Stimulated activated CD8-positive, alpha-beta memory T cell treated with anti-CD3 and anti-CD28 coated beads, Interleukin-12 subunit alpha, Interleukin-12 subunit beta, amount 100 ng/mL, for 1 hour (primary cell): Measurements from ENCODE around the gene PPM1F.
"Not testable (repeated sequence)": the region's sequence is repeated elsewhere in the genome, so short reads cannot be mapped to it uniquely, and the experiment has no call there.

Experiments
- DNase-seq: peaks from one replicate; pipeline ENCODE4 v3.0.0-alpha.2; 2020; ENCODE audit warnings: low read depth

PPM1F gene

DNA sequence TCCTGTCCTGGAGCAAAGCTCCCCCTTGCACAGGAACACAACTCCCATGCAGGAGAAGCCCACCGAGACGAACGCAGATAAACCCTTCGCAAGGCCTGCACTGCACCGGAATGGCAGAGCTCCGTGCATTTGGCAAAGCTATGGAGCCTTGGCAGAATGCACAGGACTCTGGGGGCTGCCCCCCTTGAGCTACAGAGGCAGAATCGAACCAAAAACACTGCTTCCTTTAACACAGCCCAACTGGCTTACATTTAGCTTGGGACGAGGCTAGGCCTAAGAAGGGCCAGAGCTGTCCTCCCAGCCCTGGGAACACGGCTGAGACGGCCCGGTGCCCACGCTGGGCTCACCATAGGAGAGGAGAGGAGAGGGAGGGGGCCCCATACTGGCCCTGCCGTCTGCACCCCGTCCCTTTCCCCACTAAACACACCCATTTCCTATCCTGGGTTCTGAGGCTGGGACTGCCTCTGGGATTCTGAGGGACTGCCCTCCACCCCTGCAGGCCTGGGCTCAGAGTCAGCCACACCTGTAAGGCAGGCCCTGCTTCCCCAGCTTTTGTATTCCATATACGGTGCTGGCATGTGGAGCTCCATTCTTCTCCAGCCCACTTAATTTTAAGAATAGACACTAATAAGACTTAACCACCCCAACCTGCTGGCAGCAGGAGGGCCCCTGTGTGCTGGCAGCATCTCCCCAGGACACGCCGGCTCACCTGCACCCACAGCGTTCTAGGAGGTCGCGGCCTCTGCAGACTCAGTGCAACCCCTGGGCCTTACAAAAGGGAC is 32.9 kb downstream of the PPM1F start:
- no peak for DNase-seq

DNA sequence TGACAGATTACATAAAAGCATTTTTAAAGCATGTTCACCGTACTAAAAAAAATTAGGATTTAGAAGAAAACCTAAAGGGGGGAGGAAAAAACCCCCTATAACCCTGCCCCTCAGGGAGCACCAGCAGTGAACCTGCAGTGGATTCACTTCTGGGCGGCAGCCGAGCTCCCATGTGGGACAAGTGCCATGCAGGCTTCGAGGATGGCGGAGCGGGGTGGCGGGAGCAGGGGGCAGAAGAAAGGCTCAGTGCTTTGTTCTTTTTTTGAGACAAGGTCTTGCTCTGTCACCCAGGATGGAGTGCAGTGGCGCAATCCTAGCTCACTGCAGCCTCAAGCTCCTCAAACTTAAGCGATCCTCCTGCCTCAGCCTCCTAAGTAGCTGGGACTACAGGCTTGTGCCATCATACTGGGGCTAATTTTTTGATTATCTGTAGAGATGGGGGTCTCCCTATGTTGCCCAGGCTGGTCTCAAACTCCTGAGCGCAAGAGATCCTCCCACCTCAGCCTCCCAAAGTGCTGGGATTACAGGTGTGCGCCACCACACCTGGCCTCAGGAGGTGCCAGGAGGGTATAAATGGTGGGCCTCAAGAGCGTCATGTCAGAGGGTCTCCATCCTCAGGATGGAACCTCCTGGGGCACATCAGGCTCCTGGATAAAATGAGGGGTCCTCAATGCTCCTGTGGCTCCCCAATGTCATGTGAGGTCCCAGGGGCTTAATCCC is 34.0 kb downstream of the PPM1F start:
- no peak for DNase-seq

DNA sequence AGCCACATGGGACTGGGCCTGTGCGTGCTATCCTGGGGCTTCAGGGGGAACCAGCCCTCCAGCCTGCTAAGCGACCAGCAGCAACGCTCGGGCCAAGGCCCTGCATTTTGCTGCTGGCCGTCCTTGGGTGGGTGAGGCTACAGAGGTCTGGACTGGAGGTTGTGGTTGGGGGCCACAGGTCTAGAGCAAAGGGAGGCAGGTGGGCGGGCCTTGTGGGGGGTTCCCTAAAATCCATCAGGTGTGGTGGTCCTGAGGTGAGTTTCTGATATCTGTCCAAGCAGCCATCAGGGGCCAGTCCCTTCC is 34.7 kb downstream of the PPM1F start:
- DNase-seq: no peak

DNA sequence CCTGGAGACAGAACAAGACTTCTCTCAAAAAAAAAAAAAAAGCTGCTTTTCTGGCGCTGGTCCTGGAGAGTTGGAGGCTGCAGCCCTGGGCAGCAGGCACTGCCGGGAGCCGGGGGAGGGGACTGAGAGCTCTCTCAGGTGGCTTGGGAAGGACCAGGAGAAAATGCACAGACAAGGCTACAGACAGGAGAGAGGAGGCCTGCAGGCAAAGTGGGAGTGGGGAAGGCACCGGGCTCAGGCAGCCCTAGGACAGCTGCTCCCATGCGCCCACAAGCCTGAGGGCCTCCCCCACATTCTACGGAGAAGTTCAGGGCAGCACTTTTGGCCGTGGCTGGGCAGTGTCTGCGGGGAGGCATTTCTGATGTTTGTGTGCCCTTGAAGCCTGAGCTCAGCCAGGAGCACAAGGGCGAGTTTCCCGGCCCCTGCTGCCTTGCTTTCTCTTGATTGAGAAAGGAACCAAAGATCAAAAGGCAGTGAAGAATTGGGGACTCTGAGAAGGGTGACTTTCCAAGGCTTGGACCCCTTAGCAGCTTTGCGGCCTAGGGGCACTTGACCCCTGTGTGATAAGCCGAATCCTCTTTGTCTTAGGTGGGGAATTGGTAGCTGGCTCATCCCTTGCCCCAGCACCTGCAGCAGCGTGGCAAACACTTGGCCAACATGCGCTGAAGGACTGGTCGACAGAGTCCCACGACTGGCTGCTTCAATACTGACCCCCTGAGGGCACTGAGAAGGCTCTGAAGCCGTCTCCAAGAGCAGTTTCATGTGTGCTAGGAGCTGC is 35.3 kb downstream of the PPM1F start:
- no peak for DNase-seq

DNA sequence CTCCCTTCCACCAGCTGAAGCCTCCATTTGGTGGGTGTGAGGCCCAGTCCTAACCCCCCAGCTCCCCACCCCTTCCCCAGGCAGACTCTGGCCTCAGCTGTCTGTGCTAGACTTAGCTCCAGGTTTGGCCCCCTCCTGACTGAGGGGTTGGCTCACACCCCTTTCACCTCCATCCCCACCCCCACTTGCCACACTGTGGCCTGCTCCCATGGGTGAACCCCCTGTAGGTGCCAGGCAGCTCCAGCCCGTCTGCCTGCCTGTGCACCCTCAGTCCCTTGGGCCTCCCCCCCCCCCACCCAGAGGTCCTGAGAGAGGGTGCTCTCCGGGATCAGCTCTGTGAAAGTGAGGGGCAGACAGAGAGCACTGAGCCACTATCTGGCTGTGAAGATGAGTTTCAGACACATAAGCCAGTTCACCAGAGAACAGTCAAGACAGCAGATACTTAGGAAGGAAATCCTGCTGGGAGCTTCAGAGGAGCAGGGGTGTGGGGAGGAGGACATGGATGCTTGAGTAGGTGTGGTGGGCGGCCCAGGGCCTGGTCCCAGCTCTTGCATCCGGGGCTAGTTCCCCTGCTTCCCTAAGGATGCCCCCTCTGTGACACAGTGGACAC is 36.2 kb downstream of the PPM1F start:
- DNase-seq: no peak

DNA sequence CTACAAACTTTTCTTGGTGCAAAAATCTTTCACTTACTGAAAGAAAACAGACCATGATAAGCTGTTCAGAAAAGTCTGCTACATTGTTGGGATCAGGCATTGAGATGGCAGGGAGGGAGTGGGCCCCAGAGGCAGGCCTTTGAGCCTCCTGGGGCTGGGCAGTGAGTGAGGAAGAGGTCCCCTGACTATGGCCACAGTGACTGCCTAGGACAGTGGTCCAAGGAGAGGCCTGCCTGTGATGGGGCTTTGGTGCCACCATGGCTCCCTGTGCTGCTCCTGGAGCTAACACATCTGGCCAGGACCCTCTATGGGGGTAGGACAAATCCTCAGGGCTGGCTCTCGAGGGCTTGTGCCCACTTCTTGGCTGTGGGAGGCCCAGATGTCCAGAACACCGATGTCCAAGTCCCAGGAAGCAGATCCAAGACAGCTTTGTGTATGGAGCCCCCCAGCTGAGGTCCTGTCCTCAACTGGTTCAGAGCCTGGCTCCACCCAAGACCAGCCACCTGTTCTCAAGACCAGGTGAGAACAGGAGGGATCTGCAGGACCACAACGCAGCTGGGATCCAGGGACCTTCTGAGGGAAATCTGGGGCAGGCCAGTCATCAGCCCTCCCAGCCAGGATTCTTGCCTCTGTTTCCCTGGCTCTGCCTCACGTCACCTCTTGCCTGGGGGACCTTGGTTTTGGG is 36.9 kb downstream of the PPM1F start:
- no peak for DNase-seq

DNA sequence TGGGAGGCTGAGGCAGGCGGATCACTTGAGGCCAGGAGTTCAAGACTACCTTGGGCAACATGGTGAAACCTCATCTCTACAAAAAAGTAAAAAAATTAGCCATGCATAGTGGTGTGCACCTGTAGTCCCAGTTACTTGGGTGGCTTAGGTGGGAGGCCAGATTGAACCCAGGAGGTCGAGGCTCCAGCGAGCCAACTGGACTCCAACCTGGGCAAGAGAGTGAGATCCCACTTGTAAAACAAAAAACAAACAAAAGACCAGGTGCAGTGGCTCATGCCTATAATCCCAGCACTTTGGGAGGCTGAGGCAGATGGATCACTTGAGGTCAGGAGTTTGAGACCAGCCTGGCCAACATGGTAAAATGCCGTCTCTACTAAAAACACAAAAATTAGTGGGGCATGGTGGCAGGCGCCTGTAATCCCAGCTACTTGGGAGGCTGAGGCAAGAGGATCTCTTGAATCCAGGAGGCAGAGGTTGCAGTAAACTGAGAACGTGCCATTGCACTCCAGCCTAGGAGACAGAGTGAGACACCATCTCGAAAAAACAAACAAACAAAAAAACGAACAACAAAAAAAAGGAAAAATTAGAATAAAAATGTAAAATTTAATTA is 38.5 kb downstream of the PPM1F start:
- DNase-seq: not testable (repeated sequence)

DNA sequence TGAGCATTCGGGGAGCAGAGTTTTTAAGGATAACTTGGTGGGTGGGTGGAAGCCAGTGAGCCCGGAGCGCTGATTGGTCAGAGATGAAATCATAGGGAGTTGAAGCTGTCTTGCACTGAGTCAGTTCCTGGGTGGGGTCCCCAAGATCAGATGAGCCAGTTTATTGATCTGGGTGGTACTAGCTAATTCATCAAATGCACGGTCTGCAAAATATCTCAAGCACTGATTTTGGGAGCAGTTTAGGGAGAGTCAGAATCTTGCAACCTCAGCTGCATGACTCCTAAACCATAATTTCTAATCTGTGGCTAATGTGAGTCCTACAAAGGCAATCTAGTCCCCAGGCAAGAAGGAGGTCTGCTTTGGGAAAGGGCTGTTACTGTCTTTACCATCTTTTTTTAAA is 42.3 kb downstream of the PPM1F start:
- not testable (repeated sequence) for DNase-seq

DNA sequence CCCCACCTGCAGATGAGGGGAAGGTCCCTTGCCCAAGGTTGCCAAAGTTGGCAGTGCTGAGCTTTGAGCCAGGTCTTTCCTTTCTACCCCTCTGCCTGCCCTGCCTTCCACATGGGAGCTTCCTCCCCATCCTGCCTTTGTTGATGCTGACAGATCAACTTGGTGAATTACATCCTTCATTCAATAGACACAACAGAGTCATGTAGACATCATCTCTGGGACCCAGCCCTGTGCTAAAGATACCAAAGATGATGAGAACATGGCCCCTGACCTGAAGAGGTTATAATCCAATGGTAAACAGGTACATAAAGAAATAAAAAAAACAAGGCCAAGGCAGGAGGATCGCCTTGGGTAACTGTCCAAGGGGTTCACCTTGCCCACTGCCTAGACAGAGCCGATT is 42.8 kb downstream of the PPM1F start:
- DNase-seq: no peak

DNA sequence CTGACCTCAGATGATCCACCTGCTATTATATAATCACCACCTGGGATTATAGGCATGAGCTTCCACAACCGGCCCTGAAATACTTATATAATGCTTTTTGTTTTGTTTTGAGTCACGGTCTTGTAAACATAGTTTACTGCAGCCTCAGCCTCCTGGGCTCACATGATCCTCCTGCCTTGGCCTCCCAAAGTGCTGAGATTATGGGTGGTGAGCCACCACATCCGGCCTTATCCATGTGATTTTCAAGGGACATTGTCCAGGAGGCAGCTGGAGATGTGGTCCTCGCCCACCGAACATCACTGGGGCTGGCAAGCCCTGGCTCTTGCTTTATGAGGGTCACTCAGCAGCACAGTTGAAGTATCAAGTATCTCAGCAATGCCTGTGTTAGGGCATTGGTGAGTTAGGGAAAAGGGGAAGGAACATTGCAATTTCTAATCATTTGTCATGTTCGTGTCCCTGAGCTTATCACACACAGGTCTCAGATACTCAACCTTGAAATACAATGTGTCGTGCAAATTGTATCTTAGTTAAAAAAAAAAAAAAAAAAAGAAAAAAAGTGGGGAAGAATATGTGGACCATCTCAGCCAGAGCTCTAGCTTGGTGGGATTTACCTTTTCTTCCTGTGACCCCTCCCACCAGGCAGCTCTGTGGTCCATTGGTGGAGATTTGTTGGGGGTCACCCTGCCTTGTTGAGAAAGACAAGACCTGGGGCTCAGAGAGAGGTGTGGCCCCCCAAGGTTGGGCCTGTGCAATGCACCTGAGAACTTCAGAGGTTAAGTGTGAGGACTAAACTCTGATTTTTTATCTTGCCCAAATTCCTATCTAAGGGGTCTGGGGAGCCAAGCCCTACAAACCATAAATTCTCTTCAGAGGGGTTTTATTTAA is 44.8 kb downstream of the PPM1F start:
- DNase-seq: no peak

DNA sequence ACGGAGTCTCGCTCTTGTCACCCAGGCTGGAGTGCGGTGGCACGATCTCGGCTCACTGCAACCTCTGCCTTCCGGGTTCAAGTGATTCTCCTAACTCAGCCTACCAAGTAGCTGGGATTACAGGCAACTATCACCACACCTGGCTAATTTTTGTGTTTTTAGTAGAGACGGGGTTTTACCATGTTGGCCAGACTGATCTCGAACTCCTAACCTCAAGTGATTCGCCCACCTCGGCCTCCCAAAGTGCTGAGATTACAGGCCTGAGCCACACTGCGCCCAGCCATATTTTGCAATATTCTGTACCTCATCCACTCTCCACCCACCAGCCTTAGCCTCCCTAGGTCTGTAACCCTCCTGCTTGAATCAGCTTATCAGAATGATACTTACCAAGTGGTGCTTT is 47.4 kb downstream of the PPM1F start:
- DNase-seq: not testable (repeated sequence)

DNA sequence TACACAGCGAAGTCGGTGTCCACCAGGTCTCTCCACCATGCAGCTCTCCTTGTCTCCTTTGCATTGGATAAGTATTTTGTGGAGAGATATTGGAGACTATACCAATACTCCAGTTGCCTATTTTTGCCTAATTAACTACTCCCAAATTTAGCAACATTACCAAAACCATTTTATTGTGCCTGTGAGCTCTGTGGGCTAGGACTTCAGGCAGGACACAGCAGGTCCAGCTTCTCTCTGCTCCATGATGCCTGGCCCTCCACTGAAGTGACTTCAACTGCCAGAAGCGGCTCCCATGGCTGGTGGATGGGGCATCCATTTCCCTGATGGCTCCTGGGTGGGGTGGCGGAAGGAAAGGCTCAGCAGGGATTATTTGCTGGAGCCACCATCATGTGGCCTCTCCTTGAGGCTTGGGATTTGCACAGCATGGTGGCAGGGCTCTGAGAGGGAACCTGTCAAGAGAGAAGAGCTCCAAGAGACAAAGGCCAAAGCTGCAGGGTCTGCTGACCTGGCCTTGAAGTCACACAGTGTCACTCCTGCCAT is 48.3 kb downstream of the PPM1F start:
- DNase-seq: no peak

DNA sequence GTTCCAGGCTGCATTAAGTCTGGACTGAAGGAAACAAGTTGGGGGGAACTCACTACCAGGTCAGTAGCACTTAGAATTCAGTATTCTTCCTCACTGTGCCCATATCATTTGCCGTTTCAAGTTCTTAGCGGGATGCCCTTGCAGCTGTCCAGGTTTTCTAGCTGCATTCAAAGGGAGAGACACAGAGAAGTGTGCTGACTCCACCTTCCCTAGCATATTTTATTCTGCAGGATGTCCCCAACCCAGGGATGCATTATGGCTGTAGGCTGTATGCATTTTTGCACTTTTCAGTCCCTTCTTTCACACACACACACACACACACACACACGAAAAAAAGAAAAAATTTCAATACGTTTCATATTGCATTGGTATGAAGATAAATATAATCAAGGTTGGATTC is 49.4 kb downstream of the PPM1F start:
- no peak for DNase-seq

DNA sequence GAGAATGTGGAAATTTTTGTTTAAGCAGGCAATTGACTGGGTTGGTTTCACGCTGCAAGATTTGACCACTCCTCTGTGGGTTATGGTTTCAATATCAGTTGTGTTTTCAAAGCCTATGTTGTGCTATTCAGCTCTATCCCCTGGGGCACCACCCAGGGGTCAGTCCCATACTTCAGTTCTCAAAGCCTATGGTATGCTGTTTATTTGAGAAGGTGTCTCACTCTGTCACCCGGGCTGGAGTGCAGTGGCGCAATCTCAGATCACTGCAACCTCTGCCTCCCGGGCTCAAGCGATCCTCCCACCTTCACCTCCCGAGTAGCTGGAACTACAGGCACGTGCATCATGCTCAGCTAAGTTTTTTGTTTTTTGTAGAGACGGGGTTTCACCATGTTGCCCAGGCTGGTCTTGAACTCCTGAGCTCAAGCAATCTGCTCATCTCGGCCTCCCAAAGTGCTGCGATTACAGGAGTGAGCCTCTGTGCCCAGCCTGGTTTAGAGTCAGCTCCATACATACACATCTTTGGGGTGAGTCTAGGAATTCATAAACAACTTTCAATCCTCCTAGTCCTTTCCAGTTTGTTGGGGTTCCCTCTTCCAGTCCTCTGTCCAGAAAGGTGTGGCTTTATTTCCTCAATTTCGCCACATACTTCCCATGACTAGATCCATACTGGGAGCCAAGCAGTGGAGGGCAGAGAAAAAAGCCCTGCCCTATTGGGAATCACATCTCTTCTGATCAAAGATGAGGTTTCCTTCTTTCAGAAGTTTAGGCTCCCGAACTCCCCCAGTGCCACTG is 50.2 kb downstream of the PPM1F start:
- DNase-seq: no peak

DNA sequence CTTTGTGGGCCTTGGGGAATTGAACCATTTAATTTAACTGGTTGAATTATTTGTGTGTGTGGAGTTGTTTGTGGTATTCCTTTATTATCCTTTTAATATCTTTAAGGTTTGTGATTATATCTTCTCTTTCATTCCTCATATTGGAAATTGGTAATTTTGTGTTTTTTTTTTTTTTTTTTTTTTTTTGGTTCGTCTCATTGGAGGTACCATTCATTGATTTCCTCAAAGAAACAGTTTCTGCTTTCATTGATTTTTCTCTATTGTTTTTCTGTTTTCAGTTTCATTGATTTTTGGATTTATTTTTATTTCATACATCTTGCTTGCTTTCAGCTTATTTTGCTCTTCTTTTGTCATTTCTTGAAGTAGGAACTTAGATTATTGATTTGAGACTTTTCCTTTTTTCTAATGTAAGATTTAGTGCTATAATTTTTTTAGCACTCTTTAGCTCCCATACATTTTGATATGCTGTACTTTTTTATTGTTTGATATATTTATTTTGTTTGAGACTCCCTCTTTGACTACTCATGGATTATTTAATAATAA is 54.2 kb downstream of the PPM1F start:
- DNase-seq: no peak

DNA sequence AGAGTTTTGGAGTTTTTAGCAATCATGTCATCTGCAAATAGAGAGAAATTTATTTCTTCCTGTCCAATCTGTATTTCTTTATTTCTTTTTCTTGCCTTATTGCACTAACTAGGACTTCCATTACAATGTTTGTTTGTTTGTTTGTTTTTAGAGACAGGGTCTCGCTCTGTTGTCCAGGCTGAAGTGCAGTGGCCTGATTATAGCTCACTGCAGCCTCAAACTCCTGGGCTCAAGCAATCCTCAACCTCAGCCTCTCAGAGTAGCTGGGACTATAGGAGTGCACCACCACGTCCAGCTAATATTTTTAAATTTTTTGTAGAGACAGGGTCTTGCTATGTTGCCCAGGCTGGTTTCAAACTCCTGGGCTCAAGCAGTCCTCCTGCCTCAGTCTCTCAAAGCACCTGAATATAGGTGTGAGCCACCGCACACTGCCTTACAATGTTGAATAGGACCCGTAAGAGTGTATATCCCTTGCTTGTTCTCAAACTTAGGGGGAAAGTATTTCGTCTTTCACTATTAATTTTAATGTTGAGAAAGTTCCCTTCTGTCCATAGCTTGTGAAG is 55.6 kb downstream of the PPM1F start:
- no peak for DNase-seq

DNA sequence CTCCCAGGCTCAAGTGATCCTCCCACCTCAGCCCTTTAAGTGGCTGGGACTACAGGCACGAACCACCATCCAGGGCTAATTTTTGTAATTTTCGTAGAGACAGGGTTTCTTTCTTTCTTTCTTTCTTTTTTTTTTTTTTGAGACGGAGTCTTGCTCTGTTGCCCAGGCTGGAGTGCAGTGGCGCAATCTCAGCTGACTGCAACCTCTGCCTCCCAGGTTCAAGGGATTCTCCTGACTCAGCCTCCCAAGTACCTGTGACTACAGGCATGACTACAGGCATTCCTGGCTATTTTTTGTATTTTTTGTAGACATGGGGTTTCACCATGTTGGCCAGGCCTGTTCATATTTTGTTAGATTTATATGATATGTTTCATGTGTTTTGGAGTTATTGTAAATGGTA is 56.4 kb downstream of the PPM1F start:
- not testable (repeated sequence) for DNase-seq

DNA sequence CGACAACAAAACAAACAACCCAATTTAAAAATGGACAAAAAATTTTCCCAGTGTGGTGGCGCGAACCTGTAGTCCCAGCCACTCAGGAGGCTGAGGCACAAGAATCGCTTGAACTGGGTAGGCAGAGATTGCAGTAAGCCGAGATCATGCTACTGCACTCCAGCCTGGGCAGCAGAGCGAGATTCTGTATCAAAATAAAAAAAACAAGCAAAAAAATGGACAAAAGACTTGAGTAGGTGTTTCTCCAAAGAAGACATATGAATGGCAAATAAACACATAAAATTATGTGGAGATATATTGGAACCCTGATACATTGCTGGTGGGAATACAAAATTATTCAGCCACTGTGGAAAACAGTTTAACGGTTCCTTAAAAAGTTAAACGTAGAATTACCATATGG is 57.8 kb downstream of the PPM1F start:
- DNase-seq: no peak
